ENCODE measurements around the gene DOCK2. TPM values are rescaled to one million over a fixed set of nuclear protein-coding genes. Genes with fewer than 3 reads are reported as not detected.

The DOCK2 gene
- total RNA-seq, 4 donors from 2014 or later = 2.3 to 11.2 (median 3.2) TPM

DNA sequence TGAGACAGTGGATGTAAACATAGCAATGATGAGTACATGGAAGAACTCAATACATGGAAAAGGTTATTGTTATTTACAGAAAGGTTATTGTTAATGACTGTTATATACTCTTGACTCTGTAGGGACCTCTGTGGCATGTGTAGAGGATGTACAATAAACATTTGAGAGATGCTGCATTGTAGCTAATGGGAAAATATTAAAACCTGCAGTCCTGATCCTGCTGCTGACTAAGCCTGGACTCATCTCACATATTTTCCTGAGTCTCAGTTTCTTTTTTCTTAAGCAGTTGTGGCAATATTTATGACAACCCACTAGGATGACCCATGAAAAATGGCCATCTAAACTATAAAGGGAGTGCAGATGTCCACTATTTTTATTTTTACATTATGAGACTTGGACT, 75.4 kb downstream of the DOCK2 start:
- Histone ChIP-seq H3K27me3 (no peaks in the 10 kb centered on the region), H3K4me3 (no peak overlapping the region), H3K4me1 (no peaks in the 10 kb centered on the region), H3K27ac (no peak overlapping the region), H3K36me3 (peaks cover 2% of the 10 kb centered on the region), H3K9me3 (no peaks in the 10 kb centered on the region)
- no peak for TF ChIP-seq POLR2A (IDR thresholded peaks at IDR 0.05)
- TF ChIP-seq CTCF (IDR thresholded peaks at IDR 0.05) = no peak
- TF ChIP-seq EP300 (IDR thresholded peaks at IDR 0.05) = no peak
- no peak for TF ChIP-seq POLR2AphosphoS5 (IDR thresholded peaks at IDR 0.05)
- no peak for DNase-seq (ENCODE audit: low spot score in 2 of 2)

- Histone ChIP-seq H3K27me3 (no peaks in the 10 kb centered on the region), H3K27ac (no peak overlapping the region), H3K4me3 (no peak overlapping the region), H3K9me3 (no peaks in the 10 kb centered on the region), H3K36me3 (peaks cover 2% of the 10 kb centered on the region), H3K4me1 (no peaks in the 10 kb centered on the region)
- TF ChIP-seq POLR2AphosphoS5 (IDR thresholded peaks at IDR 0.05) (no peak), POLR2A (IDR thresholded peaks at IDR 0.05) (no peak), EP300 (IDR thresholded peaks at IDR 0.05) (no peak), CTCF (IDR thresholded peaks at IDR 0.05) (no peak)
- 64% methylated on average over 1 of the region's 1 CpG for WGBS
- no peak for DNase-seq (ENCODE audit: low spot score in 2 of 2)
Measured at GRCh38 chr5:169716287-169716686, 79.2 kb downstream of the DOCK2 start.

DNA sequence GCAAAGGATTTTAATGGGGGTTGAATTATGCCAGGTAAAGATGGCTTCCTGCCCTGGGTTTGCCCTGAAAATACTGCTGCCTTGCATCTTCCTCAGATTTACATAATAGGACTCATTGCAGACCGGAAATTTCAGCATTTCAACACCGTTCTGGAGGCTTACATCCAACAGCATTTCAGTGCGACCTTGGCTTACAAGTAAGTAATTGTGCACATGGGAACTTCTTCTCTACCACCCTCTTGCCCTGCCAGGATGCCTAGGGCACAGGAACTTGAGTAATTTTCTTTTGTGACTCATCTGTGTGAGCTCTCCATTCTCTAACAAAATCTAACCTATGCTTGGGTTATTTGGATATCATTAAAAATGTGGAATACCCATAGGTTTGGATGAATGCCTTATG, 80.2 kb downstream of the DOCK2 start:
- H3K27me3 ChIP-seq = no peaks in the 10 kb centered on the region
- WGBS = 25% methylated on average over 3 of the region's 3 CpGs

GRCh38 chr5:169719360-169720314, 82.6 kb downstream of the DOCK2 start:
- no peak for DNase-seq (ENCODE audit: low spot score in 2 of 2)
- H3K9me3 ChIP-seq = no peaks in the 10 kb centered on the region
- H3K27me3 ChIP-seq = no peaks in the 10 kb centered on the region
- no peaks in the 10 kb centered on the region for H3K4me1 ChIP-seq
- H3K27ac ChIP-seq = no peak overlapping the region
- TF ChIP-seq CTCF (IDR thresholded peaks at IDR 0.05) (no peak), POLR2A (IDR thresholded peaks at IDR 0.05) (no peak), POLR2AphosphoS5 (IDR thresholded peaks at IDR 0.05) (no peak), EP300 (IDR thresholded peaks at IDR 0.05) (no peak)
- no peaks in the 10 kb centered on the region for H3K36me3 ChIP-seq
- 81% methylated on average over 7 of the region's 7 CpGs for WGBS
- no peak overlapping the region for H3K4me3 ChIP-seq

More for the DNA sequence above, 80.2 kb downstream of the DOCK2 start:
- Histone ChIP-seq H3K36me3 (peaks cover 2% of the 10 kb centered on the region), H3K27ac (no peak overlapping the region), H3K9me3 (no peaks in the 10 kb centered on the region), H3K4me1 (no peaks in the 10 kb centered on the region), H3K4me3 (no peak overlapping the region)
- DNase-seq (ENCODE audit: low spot score in 2 of 2) = no peak
- TF ChIP-seq POLR2A (IDR thresholded peaks at IDR 0.05) (no peak), POLR2AphosphoS5 (IDR thresholded peaks at IDR 0.05) (no peak), EP300 (IDR thresholded peaks at IDR 0.05) (no peak), CTCF (IDR thresholded peaks at IDR 0.05) (no peak)

- 91% methylated on average over 2 of the region's 2 CpGs for WGBS
- Histone ChIP-seq H3K4me1 (no peaks in the 10 kb centered on the region), H3K9me3 (no peaks in the 10 kb centered on the region), H3K27ac (no peak overlapping the region), H3K36me3 (no peaks in the 10 kb centered on the region), H3K4me3 (no peak overlapping the region), H3K27me3 (no peaks in the 10 kb centered on the region)
- no peak for DNase-seq (ENCODE audit: low spot score in 2 of 2)
- TF ChIP-seq EP300 (IDR thresholded peaks at IDR 0.05) = no peak
- TF ChIP-seq POLR2AphosphoS5 (IDR thresholded peaks at IDR 0.05) = no peak
- no peak for TF ChIP-seq POLR2A (IDR thresholded peaks at IDR 0.05)
- no peak for TF ChIP-seq CTCF (IDR thresholded peaks at IDR 0.05)
Measured at GRCh38 chr5:169721771-169722170, 84.7 kb downstream of the DOCK2 start.
